Suprapubic skin (tissue), 4 donors: ENCODE data around the gene MYB.

Experiments used
- CTCF ChIP-seq, 2 donors: fragments of 200-600 bp in 1 of 2; fragments of 450-650 bp in 1 of 2; sonication (generic) in 1 of 2; IDR thresholded peaks; one replicate each; pipeline ENCODE4 v1.5.1; 2016 to 2019; ENCODE audit warnings: antibody characterized with exemption in 2 of 2, mild to moderate bottlenecking in 1 of 2, moderate library complexity in 1 of 2
- POLR2A ChIP-seq, 2 donors: fragments of 450-650 bp; IDR thresholded peaks; one replicate each; pipeline ENCODE4 v1.6.1; 2017; ENCODE audit warnings: antibody characterized with exemption in 2 of 2, mild to moderate bottlenecking in 2 of 2, moderate library complexity in 2 of 2
- POLR2AphosphoS5 ChIP-seq, 3 donors: sonication (generic); formaldehyde crosslinking; IDR thresholded peaks; one replicate each; pipeline ENCODE4 v1.6.1; 2017; ENCODE audit warnings: antibody characterized with exemption in 3 of 3

- TF ChIP-seq POLR2A (IDR thresholded peaks at IDR 0.05) (no peak), POLR2AphosphoS5 (IDR thresholded peaks at IDR 0.05) (no peak), CTCF (IDR thresholded peaks at IDR 0.05) (no peak)
Measured at GRCh38 chr6:135202836-135203235, 21.7 kb downstream of the MYB start.
